HG03442 (cell line): Measurements from ENCODE around the gene IFNB1.

ENCODE experiments used
- ATAC-seq: cut with Tn5 transposase; IDR thresholded peaks from one replicate; pipeline ENCODE4 v1.9.1; 2021; ENCODE audit warnings: mild to moderate bottlenecking, moderate library complexity; ENCODE audit not compliant: unreplicated experiment

The IFNB1 gene

GRCh38 chr9:21077781-21078180 lies at the start of gene IFNB1:
TSS of gene IFNB1 (minus strand) at chr9:21077942. CDS start at chr9:21077869, 73 bp downstream.
- ATAC-seq, result no peak

GRCh38 chr9:21121595-21122251 lies 44.0 kb upstream of the IFNB1 start:
- ATAC-seq, result peak; percentile 89

GRCh38 chr9:21121079-21121478 lies 43.3 kb upstream of the IFNB1 start:
- ATAC-seq, result no peak

GRCh38 chr9:21119093-21119770 lies 41.5 kb upstream of the IFNB1 start:
- no peak for ATAC-seq

GRCh38 chr9:21114311-21114710 lies 36.6 kb upstream of the IFNB1 start:
- ATAC-seq, result no peak

- ATAC-seq, result peak; percentile 94
Observed at GRCh38 chr9:21110708-21111576, 33.2 kb upstream of the IFNB1 start.

GRCh38 chr9:21104787-21105186 lies 27.0 kb upstream of the IFNB1 start:
- ATAC-seq, result no peak

- ATAC-seq, result no peak
Observed at GRCh38 chr9:21102305-21102704, 24.6 kb upstream of the IFNB1 start.

GRCh38 chr9:21097817-21098216 lies 20.1 kb upstream of the IFNB1 start:
- no peak for ATAC-seq

GRCh38 chr9:21096901-21097255 lies 19.1 kb upstream of the IFNB1 start:
- no peak for ATAC-seq

GRCh38 chr9:21096172-21096900 lies 18.6 kb upstream of the IFNB1 start:
- ATAC-seq, result peak; percentile 87

GRCh38 chr9:21095561-21095960 lies 17.8 kb upstream of the IFNB1 start:
- ATAC-seq, result no peak

- no peak for ATAC-seq
Observed at GRCh38 chr9:21086538-21086937, 8.8 kb upstream of the IFNB1 start.

GRCh38 chr9:21085005-21085404 lies 7.3 kb upstream of the IFNB1 start:
- ATAC-seq, result no peak

- no peak for ATAC-seq
Observed at GRCh38 chr9:21084242-21084850, 6.6 kb upstream of the IFNB1 start.

- no peak for ATAC-seq
Observed at GRCh38 chr9:21082671-21083070, 4.9 kb upstream of the IFNB1 start.

- no peak for ATAC-seq
Observed at GRCh38 chr9:21081999-21082398, 4.3 kb upstream of the IFNB1 start.

GRCh38 chr9:21081451-21081850 lies 3.7 kb upstream of the IFNB1 start:
- no peak for ATAC-seq

- no peak for ATAC-seq
Observed at GRCh38 chr9:21080793-21081192, 3.1 kb upstream of the IFNB1 start.

GRCh38 chr9:21078702-21079101 lies 960 bp upstream of the IFNB1 start:
- no peak for ATAC-seq

- no peak for ATAC-seq
Observed at GRCh38 chr9:21075484-21075883, 2.3 kb downstream of the IFNB1 start.
